H9 (cell line): Measurements from ENCODE around the gene CFAP157. TPM values are rescaled to one million over a fixed set of nuclear protein-coding genes. Genes with fewer than 3 reads are reported as not detected.

Experiments
- DNase-seq: peaks from one replicate; pipeline ENCODE4 v3.0.0-alpha.2; 2017
- H2AFZ ChIP-seq: one replicate; pipeline ENCODE4 v1.6.1; 2013; ENCODE audit warnings: mild to moderate bottlenecking, low read length, control low read depth, moderate library complexity
- H2AK5ac ChIP-seq: 2 replicates; pipeline ENCODE4 v1.6.1; 2013; ENCODE audit warnings: low read length, control low read depth, mixed read lengths; ENCODE audit not compliant: insufficient read length
- H2BK120ac ChIP-seq: one replicate; pipeline ENCODE4 v1.6.1; 2013; ENCODE audit warnings: low read depth, mild to moderate bottlenecking, low read length, control low read depth, inconsistent platforms; ENCODE audit not compliant: poor library complexity, severe bottlenecking
- H2BK12ac ChIP-seq: 2 replicates; pipeline ENCODE4 v1.6.1; 2013; ENCODE audit warnings: low read length, control low read depth, mixed read lengths, low read depth; ENCODE audit not compliant: insufficient read length
- H2BK15ac ChIP-seq: 2 replicates; pipeline ENCODE4 v1.6.1; 2013; ENCODE audit warnings: low read depth, low read length, control low read depth
- H2BK20ac ChIP-seq: one replicate; pipeline ENCODE4 v1.6.1; 2013; ENCODE audit warnings: low read depth, mild to moderate bottlenecking, low read length, control low read depth, inconsistent platforms; ENCODE audit not compliant: poor library complexity, severe bottlenecking
- H2BK5ac ChIP-seq: 2 replicates; pipeline ENCODE4 v1.6.1; 2013; ENCODE audit warnings: low read length, control low read depth, mixed read lengths; ENCODE audit not compliant: insufficient read length
- H3K14ac ChIP-seq: 2 replicates; pipeline ENCODE4 v1.6.1; 2013; ENCODE audit warnings: low read length, control low read depth; ENCODE audit not compliant: insufficient read depth
- H3K18ac ChIP-seq: 2 replicates; pipeline ENCODE4 v1.6.1; 2013; ENCODE audit warnings: low read depth, mild to moderate bottlenecking, mixed read lengths, low read length, control low read depth; ENCODE audit not compliant: insufficient read length
- H3K23ac ChIP-seq: 2 replicates; pipeline ENCODE4 v1.6.1; 2013; ENCODE audit warnings: low read length, control low read depth, mixed read lengths, low read depth; ENCODE audit not compliant: insufficient read length
- H3K23me2 ChIP-seq: 2 replicates; pipeline ENCODE4 v1.6.1; 2013; ENCODE audit warnings: low read depth, mild to moderate bottlenecking, mixed read lengths, low read length, control low read depth; ENCODE audit not compliant: insufficient read length, poor library complexity, severe bottlenecking
- H3K27ac ChIP-seq: 2 replicates; pipeline ENCODE4 v1.5.1; 2013; ENCODE audit warnings: low read length, control low read depth, mixed read lengths, low read depth; ENCODE audit not compliant: insufficient read length
- H3K27me3 ChIP-seq: 2 replicates; pipeline ENCODE4 v1.6.1; 2013; ENCODE audit warnings: low read length, control low read depth, inconsistent platforms; ENCODE audit not compliant: insufficient read depth
- H3K4ac ChIP-seq: 2 replicates; pipeline ENCODE4 v1.6.1; 2013; ENCODE audit warnings: low read depth, mild to moderate bottlenecking, control low read depth, inconsistent platforms, low read length, moderate library complexity
- H3K4me1 ChIP-seq: 2 replicates; pipeline ENCODE4 v1.6.1; 2013; ENCODE audit warnings: low read length, control low read depth, inconsistent platforms; ENCODE audit not compliant: insufficient read depth
- H3K4me2 ChIP-seq: 2 replicates; pipeline ENCODE4 v1.6.1; 2013; ENCODE audit warnings: low read length, control low read depth, mixed read lengths; ENCODE audit not compliant: insufficient read length, insufficient read depth
- H3K56ac ChIP-seq: 2 replicates; pipeline ENCODE4 v1.6.1; 2013; ENCODE audit warnings: low read depth, mild to moderate bottlenecking, mixed read lengths, low read length, control low read depth; ENCODE audit not compliant: insufficient read length
- H3K79me1 ChIP-seq: 2 replicates; pipeline ENCODE4 v1.6.1; 2013; ENCODE audit warnings: low read depth, mild to moderate bottlenecking, moderate library complexity, low read length, control low read depth, inconsistent platforms; ENCODE audit not compliant: insufficient read depth, poor library complexity, severe bottlenecking
- H3K79me2 ChIP-seq: 2 replicates; pipeline ENCODE4 v1.6.1; 2013; ENCODE audit warnings: low read length, control low read depth, inconsistent platforms; ENCODE audit not compliant: insufficient read depth
- H3K9ac ChIP-seq: 2 replicates; pipeline ENCODE4 v1.6.1; 2013; ENCODE audit warnings: low read length, control low read depth, mixed read lengths; ENCODE audit not compliant: insufficient read length; ENCODE audit errors: extremely low read depth
- H3K9me3 ChIP-seq: one replicate; pipeline ENCODE4 v1.6.1; 2013; ENCODE audit warnings: low read depth, low read length, inconsistent platforms; ENCODE audit not compliant: control insufficient read depth
- H3T11ph ChIP-seq: one replicate; pipeline ENCODE4 v1.6.1; 2013; ENCODE audit warnings: mild to moderate bottlenecking, low read length, control low read depth, inconsistent platforms
- H4K20me1 ChIP-seq: one replicate; pipeline ENCODE4 v1.6.1; 2013; ENCODE audit not compliant: control insufficient read depth, insufficient read length, insufficient read depth
- H4K5ac ChIP-seq: 2 replicates; pipeline ENCODE4 v1.6.1; 2013; ENCODE audit warnings: low read depth, mild to moderate bottlenecking, mixed read lengths, low read length, control low read depth; ENCODE audit not compliant: insufficient read length
- H4K8ac ChIP-seq: replicated peaks from 2 replicates; pipeline ENCODE4 v1.6.1; 2013; ENCODE audit warnings: low read length, control low read depth, mixed read lengths, low read depth; ENCODE audit not compliant: insufficient read length
- H4K91ac ChIP-seq: 2 replicates; pipeline ENCODE4 v1.6.1; 2013; ENCODE audit warnings: low read depth, mild to moderate bottlenecking, moderate library complexity, mixed read lengths, low read length, control low read depth; ENCODE audit not compliant: insufficient read length
- H3K27ac Mint-ChIP-seq, 3 experiments: 2 replicates in 2 of 3; 3 replicates in 1 of 3; pipeline ENCODE4 v1.8.0; 2020 to 2021; ENCODE audit warnings: mixed read lengths in 3 of 3, mild to moderate bottlenecking in 1 of 3, moderate library complexity in 1 of 3
- H3K27me3 Mint-ChIP-seq: 2 replicates; pipeline ENCODE4 v1.8.0; 2021; ENCODE audit warnings: low read depth, mild to moderate bottlenecking, moderate library complexity, mixed read lengths
- H3K36me3 Mint-ChIP-seq, 3 experiments: 2 replicates in 2 of 3; 3 replicates in 1 of 3; pipeline ENCODE4 v1.8.0; 2020 to 2021; ENCODE audit warnings: low read depth in 3 of 3, mixed read lengths in 3 of 3; ENCODE audit not compliant: insufficient read depth in 1 of 3
- H3K4me1 Mint-ChIP-seq, 2 experiments: 2 replicates each; pipeline ENCODE4 v1.8.0; 2020; ENCODE audit warnings: mixed read lengths in 2 of 2
- H3K4me3 Mint-ChIP-seq, 2 experiments: 2 replicates in 1 of 2; 3 replicates in 1 of 2; pipeline ENCODE4 v1.8.0; 2020 to 2021; ENCODE audit warnings: mild to moderate bottlenecking in 2 of 2, mixed read lengths in 2 of 2, moderate library complexity in 1 of 2
- H3K9me3 Mint-ChIP-seq, 2 experiments: 2 replicates in 1 of 2; 3 replicates in 1 of 2; pipeline ENCODE4 v1.8.0; 2020; ENCODE audit warnings: mild to moderate bottlenecking in 2 of 2, mixed read lengths in 2 of 2, moderate library complexity in 1 of 2
- WGBS: extraction: QIAGEN DNeasy Blood & Tissue Kit; methylation state at CpG from one replicate; pipeline ENCODE4 v1.1.7; 2013; ENCODE audit warnings: missing lambda C conversion rate, low lambda C conversion rate, mixed read lengths; ENCODE audit not compliant: insufficient read length; ENCODE audit errors: extremely low coverage; 5-methylcytosine and 5-hydroxymethylcytosine counted together
- total RNA-seq: library from RNA; stranded (reverse); gene quantifications from 2 replicates; pipeline ENCODE4 v1.2.1, GENCODE V29; 2021
- TF ChIP-seq, protein P1 (sequence below): fragments of 200-600 bp; sonication (generic); conservative IDR thresholded peaks from 3 replicates; pipeline ENCODE4 v1.8.0; 2021; ENCODE audit warnings: antibody characterized with exemption, mild to moderate bottlenecking

The CFAP157 gene
- total RNA-seq, 1 experiment from 2014 or later = 0.22 TPM

DNA sequence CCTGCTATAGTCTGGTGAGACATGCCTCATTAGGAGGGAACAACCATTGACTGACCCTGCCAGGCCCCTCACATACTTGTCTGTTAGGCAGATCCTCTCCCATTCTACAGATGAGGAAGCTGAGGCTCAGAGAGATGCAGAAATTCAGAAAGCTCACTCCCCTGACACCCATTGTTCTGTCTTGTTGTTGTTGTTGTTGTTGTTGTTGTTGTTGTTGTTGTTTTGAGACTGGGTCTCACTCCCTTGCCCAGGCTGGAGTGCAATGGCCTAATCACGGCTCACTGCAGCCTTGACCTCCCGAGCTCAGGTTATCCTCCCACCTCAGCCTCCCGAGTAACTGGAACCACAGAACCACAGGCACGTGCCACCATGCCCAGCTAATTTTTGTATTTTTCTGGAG is 13.1 kb upstream of the CFAP157 start:
- H3K79me2 ChIP-seq = no peaks in the 10 kb centered on the region
- no peak overlapping the region for H2AK5ac ChIP-seq
- H3K23me2 ChIP-seq = no peaks in the 10 kb centered on the region
- no peak overlapping the region for H2BK12ac ChIP-seq
- H3K4me2 ChIP-seq = no peak overlapping the region
- no peak overlapping the region for H3K23ac ChIP-seq
- H4K8ac ChIP-seq = no peak overlapping the region
- no peak overlapping the region for H2BK5ac ChIP-seq
- no peak overlapping the region for H4K91ac ChIP-seq
- no peaks in the 10 kb centered on the region for H3K79me1 ChIP-seq
- no peak overlapping the region for H3K27ac ChIP-seq
- H3K9ac ChIP-seq = no peak overlapping the region
- no peaks in the 10 kb centered on the region for H3K4me1 ChIP-seq
- H3K14ac ChIP-seq = no peak overlapping the region
- no peak overlapping the region for H3K18ac ChIP-seq
- H3K4me3 Mint-ChIP-seq = no peak overlapping the region; a peak in 1 of 5 replicates
- no peaks in the 10 kb centered on the region for H3K27me3 ChIP-seq
- H3K36me3 Mint-ChIP-seq = peaks cover 18 to 22% (median 19%) of the 10 kb centered on the region in 3 experiments; a peak in 6 of 7 replicates
- H4K5ac ChIP-seq = no peak overlapping the region
- H3K9me3 Mint-ChIP-seq = no peaks in the 10 kb centered on the region; a peak in 1 of 5 replicates
- H2BK20ac ChIP-seq = no peak overlapping the region
- no peak overlapping the region for H3K56ac ChIP-seq
- H2AFZ ChIP-seq = no peak overlapping the region
- no peak for DNase-seq
- H2BK120ac ChIP-seq = no peak overlapping the region
- no peak overlapping the region for H3K27ac Mint-ChIP-seq
- no peaks in the 10 kb centered on the region for H4K20me1 ChIP-seq
- TF ChIP-seq, protein P1, sequence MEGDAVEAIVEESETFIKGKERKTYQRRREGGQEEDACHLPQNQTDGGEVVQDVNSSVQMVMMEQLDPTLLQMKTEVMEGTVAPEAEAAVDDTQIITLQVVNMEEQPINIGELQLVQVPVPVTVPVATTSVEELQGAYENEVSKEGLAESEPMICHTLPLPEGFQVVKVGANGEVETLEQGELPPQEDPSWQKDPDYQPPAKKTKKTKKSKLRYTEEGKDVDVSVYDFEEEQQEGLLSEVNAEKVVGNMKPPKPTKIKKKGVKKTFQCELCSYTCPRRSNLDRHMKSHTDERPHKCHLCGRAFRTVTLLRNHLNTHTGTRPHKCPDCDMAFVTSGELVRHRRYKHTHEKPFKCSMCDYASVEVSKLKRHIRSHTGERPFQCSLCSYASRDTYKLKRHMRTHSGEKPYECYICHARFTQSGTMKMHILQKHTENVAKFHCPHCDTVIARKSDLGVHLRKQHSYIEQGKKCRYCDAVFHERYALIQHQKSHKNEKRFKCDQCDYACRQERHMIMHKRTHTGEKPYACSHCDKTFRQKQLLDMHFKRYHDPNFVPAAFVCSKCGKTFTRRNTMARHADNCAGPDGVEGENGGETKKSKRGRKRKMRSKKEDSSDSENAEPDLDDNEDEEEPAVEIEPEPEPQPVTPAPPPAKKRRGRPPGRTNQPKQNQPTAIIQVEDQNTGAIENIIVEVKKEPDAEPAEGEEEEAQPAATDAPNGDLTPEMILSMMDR = no peak
- no peak overlapping the region for H2BK15ac ChIP-seq
- no CpG with 5 or more reads among the region's 4 CpGs for WGBS
- peaks cover 2% of the 10 kb centered on the region; the same call in 1 of the 2 replicates for H3K27me3 Mint-ChIP-seq
- H3T11ph ChIP-seq = no peak overlapping the region
- no peaks in the 10 kb centered on the region for H3K4me1 Mint-ChIP-seq
- no peak overlapping the region for H3K4ac ChIP-seq
- H3K9me3 ChIP-seq = no peaks in the 10 kb centered on the region
